ENCODE measurements around the gene FAM168A. TPM values are rescaled to one million over a fixed set of nuclear protein-coding genes. Genes with fewer than 3 reads are reported as not detected.

The FAM168A gene
- polyA plus RNA-seq, 1 donor (not counting 4 experiments of a cell fraction or from before 2014, with no cell fraction given) = 11.8 TPM

GRCh38 chr11:73454987-73455386, 142.9 kb downstream of the FAM168A start:
- TF ChIP-seq EZH2 (IDR thresholded peaks at IDR 0.05; ENCODE audit: low read length) (no peak), CTCF (optimal IDR thresholded peaks at IDR 0.05 in 1 of 3, IDR thresholded peaks at IDR 0.05 in 1 of 3, conservative IDR thresholded peaks at IDR 0.05 in 1 of 3; ENCODE audit: extremely low read depth in 1 of 3, insufficient read depth in 2 of 3, low read length in 3 of 3) (no peak)
- Histone ChIP-seq H3K9ac (ENCODE audit: control insufficient read depth, extremely low read depth, insufficient read depth, low read length) (no peak overlapping the region), H3K27me3 (ENCODE audit: control insufficient read depth, extremely low read depth, insufficient read depth, low read length) (no peaks in the 10 kb centered on the region), H3K4me2 (ENCODE audit: control insufficient read depth, extremely low read depth, insufficient read depth, low read depth, low read length) (no peak overlapping the region), H4K20me1 (ENCODE audit: control insufficient read depth, extremely low read depth, insufficient read depth, low read length) (no peaks in the 10 kb centered on the region), H3K9me3 (ENCODE audit: control insufficient read depth, low read depth, low read length) (no peaks in the 10 kb centered on the region), H3K9me1 (ENCODE audit: control insufficient read depth, extremely low read depth, insufficient read depth, low read length) (no peaks in the 10 kb centered on the region), H3K4me3 (ENCODE audit: control insufficient read depth in 2 of 3, extremely low read depth in 1 of 3, insufficient read depth in 2 of 3, low read depth in 1 of 3, low read length in 3 of 3) (no peak overlapping the region), H2AFZ (ENCODE audit: control insufficient read depth, low read length) (no peak overlapping the region), H3K79me2 (ENCODE audit: control insufficient read depth, insufficient read depth, low read length) (no peaks in the 10 kb centered on the region), H3K27ac (ENCODE audit: control insufficient read depth, insufficient read depth, low read length) (no peak overlapping the region), H3K36me3 (ENCODE audit: control insufficient read depth in 2 of 2, extremely low read depth in 1 of 2, insufficient read depth in 2 of 2, low read length in 2 of 2) (no peaks in the 10 kb centered on the region), H3K4me1 (ENCODE audit: control insufficient read depth, extremely low read depth, insufficient read depth, low read length) (no peaks in the 10 kb centered on the region)
- dilution Hi-C loops (cut with MboI; ENCODE audit: extremely low pct_ligation_motif_present, low sequenced_read_pairs) = no loop called here
- DNase-seq (ENCODE audit: low read depth, low spot score) = no peak
- FAIRE-seq = no peak

GRCh38 chr11:73453562-73453961, 144.3 kb downstream of the FAM168A start:
- Histone ChIP-seq H3K36me3 (ENCODE audit: control insufficient read depth in 2 of 2, extremely low read depth in 1 of 2, insufficient read depth in 2 of 2, low read length in 2 of 2) (no peaks in the 10 kb centered on the region), H3K9me1 (ENCODE audit: control insufficient read depth, extremely low read depth, insufficient read depth, low read length) (no peaks in the 10 kb centered on the region), H3K9me3 (ENCODE audit: control insufficient read depth, low read depth, low read length) (no peaks in the 10 kb centered on the region), H3K27ac (ENCODE audit: control insufficient read depth, insufficient read depth, low read length) (no peak overlapping the region), H2AFZ (ENCODE audit: control insufficient read depth, low read length) (no peak overlapping the region), H3K4me2 (ENCODE audit: control insufficient read depth, extremely low read depth, insufficient read depth, low read depth, low read length) (no peak overlapping the region), H3K4me1 (ENCODE audit: control insufficient read depth, extremely low read depth, insufficient read depth, low read length) (no peaks in the 10 kb centered on the region), H3K9ac (ENCODE audit: control insufficient read depth, extremely low read depth, insufficient read depth, low read length) (no peak overlapping the region), H3K4me3 (ENCODE audit: control insufficient read depth in 2 of 3, extremely low read depth in 1 of 3, insufficient read depth in 2 of 3, low read depth in 1 of 3, low read length in 3 of 3) (no peak overlapping the region), H3K27me3 (ENCODE audit: control insufficient read depth, extremely low read depth, insufficient read depth, low read length) (no peaks in the 10 kb centered on the region), H4K20me1 (ENCODE audit: control insufficient read depth, extremely low read depth, insufficient read depth, low read length) (no peaks in the 10 kb centered on the region), H3K79me2 (ENCODE audit: control insufficient read depth, insufficient read depth, low read length) (no peaks in the 10 kb centered on the region)
- DNase-seq (ENCODE audit: low read depth, low spot score) (no peak), FAIRE-seq (no peak)
- dilution Hi-C loops (cut with MboI; ENCODE audit: extremely low pct_ligation_motif_present, low sequenced_read_pairs) = no loop called here
- no peak for TF ChIP-seq EZH2 (IDR thresholded peaks at IDR 0.05; ENCODE audit: low read length)
- no peak for TF ChIP-seq CTCF (optimal IDR thresholded peaks at IDR 0.05 in 1 of 3, IDR thresholded peaks at IDR 0.05 in 1 of 3, conservative IDR thresholded peaks at IDR 0.05 in 1 of 3; ENCODE audit: extremely low read depth in 1 of 3, insufficient read depth in 2 of 3, low read length in 3 of 3)

All from keratinocyte (primary cell).